Urinary bladder (tissue), 4 donors: ENCODE results near the gene ELAC2. TPM values are rescaled to one million over a fixed set of nuclear protein-coding genes. Genes with fewer than 3 reads are reported as not detected.

Source experiments
- DNase-seq: peaks from one replicate; pipeline ENCODE4 v3.0.0-alpha.2; 2015; ENCODE audit errors: extremely low spot score
- H3K27ac ChIP-seq: one replicate; pipeline ENCODE4 v1.5.1; 2013; ENCODE audit warnings: low read depth, mild to moderate bottlenecking, moderate library complexity
- H3K36me3 ChIP-seq: one replicate; pipeline ENCODE4 v1.6.1; 2013; ENCODE audit warnings: mild to moderate bottlenecking, moderate library complexity; ENCODE audit not compliant: insufficient read depth
- H3K4me1 ChIP-seq: one replicate; pipeline ENCODE4 v1.6.1; 2013; ENCODE audit warnings: mild to moderate bottlenecking, moderate library complexity; ENCODE audit not compliant: insufficient read depth
- H3K4me3 ChIP-seq: one replicate; pipeline ENCODE4 v1.5.1; 2013; ENCODE audit warnings: low read depth, low read length
- WGBS: extraction: QIAGEN DNeasy Blood & Tissue Kit; methylation state at CpG from one replicate; pipeline ENCODE4 v1.1.7; 2013; 5-methylcytosine and 5-hydroxymethylcytosine counted together
- polyA plus RNA-seq: library from polyadenylated mRNA; stranded (reverse); fragments of 200-250 nt; gene quantifications from one replicate; pipeline ENCODE4 v1.2.3, GENCODE V29; 2013
- total RNA-seq: library from RNA; depleted of rRNA; stranded (reverse); fragments of >200 nt; gene quantifications from one replicate; pipeline ENCODE4 v1.2.3, GENCODE V29; 2014
- donor health status: healthy with polysubstance abuse.
- donor health status: healthy.

Gene ELAC2, protein sequence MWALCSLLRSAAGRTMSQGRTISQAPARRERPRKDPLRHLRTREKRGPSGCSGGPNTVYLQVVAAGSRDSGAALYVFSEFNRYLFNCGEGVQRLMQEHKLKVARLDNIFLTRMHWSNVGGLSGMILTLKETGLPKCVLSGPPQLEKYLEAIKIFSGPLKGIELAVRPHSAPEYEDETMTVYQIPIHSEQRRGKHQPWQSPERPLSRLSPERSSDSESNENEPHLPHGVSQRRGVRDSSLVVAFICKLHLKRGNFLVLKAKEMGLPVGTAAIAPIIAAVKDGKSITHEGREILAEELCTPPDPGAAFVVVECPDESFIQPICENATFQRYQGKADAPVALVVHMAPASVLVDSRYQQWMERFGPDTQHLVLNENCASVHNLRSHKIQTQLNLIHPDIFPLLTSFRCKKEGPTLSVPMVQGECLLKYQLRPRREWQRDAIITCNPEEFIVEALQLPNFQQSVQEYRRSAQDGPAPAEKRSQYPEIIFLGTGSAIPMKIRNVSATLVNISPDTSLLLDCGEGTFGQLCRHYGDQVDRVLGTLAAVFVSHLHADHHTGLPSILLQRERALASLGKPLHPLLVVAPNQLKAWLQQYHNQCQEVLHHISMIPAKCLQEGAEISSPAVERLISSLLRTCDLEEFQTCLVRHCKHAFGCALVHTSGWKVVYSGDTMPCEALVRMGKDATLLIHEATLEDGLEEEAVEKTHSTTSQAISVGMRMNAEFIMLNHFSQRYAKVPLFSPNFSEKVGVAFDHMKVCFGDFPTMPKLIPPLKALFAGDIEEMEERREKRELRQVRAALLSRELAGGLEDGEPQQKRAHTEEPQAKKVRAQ
- total RNA-seq (33.3 TPM), polyA plus RNA-seq (47.0 TPM)

DNA sequence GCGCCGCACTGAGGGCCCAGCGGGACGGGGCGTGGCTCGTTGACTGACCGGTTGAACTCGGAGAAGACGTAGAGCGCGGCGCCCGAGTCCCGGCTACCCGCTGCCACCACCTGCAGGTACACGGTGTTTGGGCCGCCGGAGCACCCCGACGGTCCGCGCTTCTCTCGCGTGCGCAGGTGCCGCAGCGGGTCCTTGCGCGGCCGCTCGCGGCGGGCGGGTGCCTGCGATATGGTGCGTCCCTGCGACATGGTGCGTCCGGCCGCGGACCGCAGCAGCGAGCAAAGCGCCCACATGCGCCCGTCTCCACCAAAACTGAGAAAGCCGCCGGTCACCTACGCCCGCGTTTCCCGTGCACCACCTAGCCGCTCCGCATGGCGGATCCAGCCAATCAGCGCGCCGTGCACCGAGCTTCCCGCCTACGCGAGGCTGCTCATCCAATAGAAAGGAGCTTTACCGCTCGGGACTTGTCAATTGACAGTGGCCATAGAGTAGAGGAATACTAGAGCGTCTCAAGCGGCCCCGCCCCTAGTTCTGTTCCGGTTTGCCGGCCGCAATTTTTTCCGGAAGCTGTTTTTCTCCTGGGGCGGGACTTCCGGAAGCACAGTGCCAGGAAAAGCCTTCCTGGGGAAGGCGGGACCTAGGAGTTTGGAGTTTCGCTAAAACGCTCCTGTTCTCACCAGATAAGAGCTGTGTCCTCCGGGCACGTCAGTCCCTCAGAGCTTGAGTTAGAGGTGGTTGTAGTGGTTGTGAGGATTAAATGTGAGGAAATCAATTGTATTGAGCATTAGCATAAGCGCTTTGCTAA, at the start of gene ELAC2:
Gene ELAC2 (minus strand): TSS at position 373 of the 805 bp plus-strand sequence. CDS start 80 bp downstream, at position 293.
- peak within 1 kb of the TSS; percentile 82 for H3K27ac ChIP-seq
- peak within 1 kb of the TSS; percentile 89 for H3K4me3 ChIP-seq
- WGBS: under 1% methylated on average over 79 of the region's 79 CpGs
- peak; percentile 95 for DNase-seq
- no peaks in the 10 kb centered on the region for H3K36me3 ChIP-seq
- H3K4me1 ChIP-seq: peaks cover 1% of the 10 kb centered on the region

DNA sequence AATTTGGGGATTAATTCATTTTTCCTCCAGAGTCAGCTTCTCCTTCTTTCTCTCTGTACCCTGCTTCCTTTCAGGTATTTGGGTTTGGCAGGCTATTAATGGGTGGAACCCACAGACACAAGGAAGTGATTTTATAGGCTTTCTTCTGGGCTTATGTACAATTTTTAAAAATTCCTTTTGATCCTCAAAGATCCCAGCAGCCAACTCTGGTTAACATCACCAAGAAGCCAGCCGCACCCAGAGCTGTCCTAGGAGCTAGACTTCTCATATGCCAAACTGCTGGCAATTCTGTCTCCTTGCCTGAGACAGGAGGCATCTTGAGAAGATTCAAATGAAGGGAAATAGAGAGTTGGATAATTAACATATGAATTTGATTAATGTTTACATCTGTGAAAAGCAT, 47.2 kb upstream of the ELAC2 start:
- 28% methylated on average over 1 of the region's 1 CpG for WGBS
- no peaks in the 10 kb centered on the region for H3K36me3 ChIP-seq
- H3K4me3 ChIP-seq: no peak overlapping the region
- no peak for DNase-seq
- H3K4me1 ChIP-seq: no peaks in the 10 kb centered on the region
- H3K27ac ChIP-seq: no peak overlapping the region

DNA sequence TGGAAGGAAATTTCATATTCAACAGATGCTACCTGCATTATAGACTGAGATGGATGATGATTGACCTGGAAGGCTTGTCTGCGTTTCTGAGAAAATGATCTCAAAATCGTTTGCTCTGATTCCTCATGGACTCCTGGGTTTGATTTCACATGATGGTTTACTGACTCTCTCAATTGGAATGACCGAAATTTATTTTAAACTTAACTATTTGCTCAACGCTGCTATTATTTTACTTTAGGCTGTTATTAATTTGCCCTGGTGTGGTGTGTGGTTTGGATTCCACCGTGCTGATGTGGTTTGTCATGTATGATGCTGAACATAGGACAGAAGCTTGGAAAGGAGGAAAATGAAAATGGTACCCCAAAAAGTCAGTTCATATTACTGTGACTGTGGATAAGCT, 37.3 kb upstream of the ELAC2 start:
- DNase-seq: no peak
- no peaks in the 10 kb centered on the region for H3K36me3 ChIP-seq
- H3K4me1 ChIP-seq: no peaks in the 10 kb centered on the region
- H3K4me3 ChIP-seq: no peak overlapping the region
- 84% methylated on average over 5 of the region's 5 CpGs for WGBS
- no peak overlapping the region for H3K27ac ChIP-seq

DNA sequence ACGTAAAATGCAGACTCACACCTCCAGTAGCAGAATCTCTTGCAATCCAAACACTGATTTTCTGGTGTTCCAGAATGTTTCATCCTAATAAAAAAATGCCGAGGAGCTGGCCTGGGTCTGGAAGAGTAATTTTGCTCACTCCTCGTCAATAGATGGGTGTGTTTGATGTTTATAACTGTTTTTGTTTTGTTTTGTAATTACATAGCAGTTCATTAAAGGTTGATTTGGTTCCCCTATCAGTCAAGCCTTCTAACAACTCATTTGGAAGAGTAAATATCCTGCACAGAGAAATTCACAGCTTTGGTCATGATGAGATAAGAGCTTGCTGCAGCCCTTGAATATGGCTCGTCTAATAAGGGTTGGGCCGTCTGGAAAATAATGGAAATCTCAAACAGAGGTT, 36.8 kb upstream of the ELAC2 start:
- whole genome bisulfite sequencing: 43% methylated on average over 5 of the region's 5 CpGs
- Histone ChIP-seq H3K4me3 (no peak overlapping the region), H3K36me3 (no peaks in the 10 kb centered on the region), H3K4me1 (no peaks in the 10 kb centered on the region), H3K27ac (no peak overlapping the region)
- no peak for DNase-seq

DNA sequence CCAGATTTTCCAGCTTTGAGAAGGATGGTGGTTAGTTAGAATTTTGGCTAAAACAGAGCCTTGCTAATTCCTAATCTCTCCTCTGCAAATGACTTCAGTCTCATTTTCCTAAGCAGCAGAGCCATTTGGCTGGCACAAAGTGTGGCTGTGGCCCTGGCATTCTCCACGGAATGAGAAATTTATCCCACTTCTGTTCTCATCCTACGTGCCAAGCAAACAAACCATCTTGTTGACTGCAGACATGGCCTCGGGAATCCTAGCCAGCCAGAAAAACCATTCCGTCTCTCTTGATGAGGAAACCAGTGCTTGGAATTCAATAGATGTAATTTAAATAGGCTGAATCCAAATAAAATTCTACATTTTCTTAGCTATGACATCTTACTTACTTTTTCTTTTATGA, 34.1 kb upstream of the ELAC2 start:
- Histone ChIP-seq H3K36me3 (no peaks in the 10 kb centered on the region), H3K4me3 (no peak overlapping the region), H3K4me1 (no peaks in the 10 kb centered on the region), H3K27ac (no peak overlapping the region)
- no peak for DNase-seq
- 80% methylated on average over 4 of the region's 4 CpGs for WGBS

DNA sequence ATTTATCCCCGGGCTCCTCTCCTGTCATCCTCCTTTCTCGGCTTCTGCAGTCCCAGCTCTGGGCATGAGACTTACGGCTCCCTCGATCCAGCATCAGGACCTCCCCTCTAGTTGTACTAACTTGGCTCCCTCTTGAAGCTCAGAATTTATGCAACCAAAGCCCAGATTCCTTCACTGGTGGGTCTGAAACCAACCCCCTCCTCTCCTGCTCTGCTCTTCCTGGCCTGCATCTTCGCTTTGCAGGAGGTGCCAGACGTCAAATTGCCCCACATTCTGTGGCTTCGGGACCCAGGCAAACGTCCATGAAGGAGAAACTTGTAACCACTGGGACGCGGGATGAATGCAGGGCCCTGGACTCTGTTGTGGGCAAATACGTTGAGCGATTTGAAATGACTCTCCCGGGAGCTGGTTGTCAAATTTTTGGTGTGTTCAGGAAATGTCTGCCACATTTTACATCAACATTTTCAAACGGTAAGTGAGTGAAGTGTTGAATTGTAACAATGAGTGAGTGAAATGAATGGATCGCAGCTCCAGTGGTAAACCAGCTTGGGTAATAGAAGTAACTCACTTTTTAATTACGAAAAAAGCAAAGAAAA, 29.3 kb upstream of the ELAC2 start:
- H3K36me3 ChIP-seq: no peaks in the 10 kb centered on the region
- no peaks in the 10 kb centered on the region for H3K4me1 ChIP-seq
- no peak for DNase-seq
- no peak overlapping the region for H3K4me3 ChIP-seq
- no peak overlapping the region for H3K27ac ChIP-seq
- 67% methylated on average over 16 of the region's 16 CpGs for WGBS

DNA sequence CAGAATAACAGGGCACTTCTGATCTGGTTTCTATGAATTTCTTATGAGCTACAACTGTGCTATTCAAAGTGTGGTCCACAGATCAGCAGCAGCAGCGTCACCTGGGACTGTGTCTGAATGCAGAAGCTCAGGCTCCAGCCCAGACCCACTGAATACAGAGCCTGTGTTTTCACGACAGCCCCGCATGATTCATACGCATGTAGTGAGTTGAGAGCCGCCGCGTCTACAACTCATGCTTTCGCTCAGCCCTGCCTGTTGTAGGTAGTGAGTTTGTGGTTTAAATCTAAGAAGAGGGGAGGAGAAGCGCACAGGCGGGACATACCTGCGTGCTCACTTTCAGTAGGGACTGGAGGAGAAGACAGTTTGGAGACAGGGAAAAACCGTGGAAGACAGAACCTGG, 28.5 kb upstream of the ELAC2 start:
- Histone ChIP-seq H3K4me3 (no peak overlapping the region), H3K36me3 (no peaks in the 10 kb centered on the region), H3K27ac (no peak overlapping the region), H3K4me1 (no peaks in the 10 kb centered on the region)
- 93% methylated on average over 12 of the region's 12 CpGs for WGBS
- DNase-seq: no peak

DNA sequence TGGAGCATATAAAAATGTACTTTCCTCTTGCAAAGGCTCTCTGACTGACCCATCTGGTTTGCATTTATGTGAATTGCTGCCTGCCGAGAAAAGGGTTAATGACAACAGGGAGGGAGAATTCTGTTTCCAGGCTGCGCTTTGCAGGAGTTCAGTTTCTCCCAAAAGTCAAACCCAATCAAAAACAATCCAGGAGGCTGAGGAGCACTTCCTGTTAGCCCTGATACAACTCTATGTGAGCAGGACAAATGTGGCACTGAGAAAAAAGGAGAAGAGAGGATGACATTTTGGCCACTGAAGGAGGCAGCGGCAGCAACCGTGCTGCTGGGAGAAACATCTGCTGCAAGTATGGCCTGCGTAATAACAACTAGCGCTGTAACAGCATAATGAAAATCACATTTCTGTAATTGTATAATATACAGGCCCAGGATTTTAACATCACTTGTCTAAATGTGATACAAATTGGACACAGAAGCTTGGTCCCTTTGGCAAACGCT, 26.8 kb upstream of the ELAC2 start:
- DNase-seq: no peak
- H3K4me1 ChIP-seq: no peaks in the 10 kb centered on the region
- WGBS: 45% methylated on average over 7 of the region's 7 CpGs
- no peaks in the 10 kb centered on the region for H3K36me3 ChIP-seq
- no peak overlapping the region for H3K27ac ChIP-seq
- H3K4me3 ChIP-seq: no peak overlapping the region

DNA sequence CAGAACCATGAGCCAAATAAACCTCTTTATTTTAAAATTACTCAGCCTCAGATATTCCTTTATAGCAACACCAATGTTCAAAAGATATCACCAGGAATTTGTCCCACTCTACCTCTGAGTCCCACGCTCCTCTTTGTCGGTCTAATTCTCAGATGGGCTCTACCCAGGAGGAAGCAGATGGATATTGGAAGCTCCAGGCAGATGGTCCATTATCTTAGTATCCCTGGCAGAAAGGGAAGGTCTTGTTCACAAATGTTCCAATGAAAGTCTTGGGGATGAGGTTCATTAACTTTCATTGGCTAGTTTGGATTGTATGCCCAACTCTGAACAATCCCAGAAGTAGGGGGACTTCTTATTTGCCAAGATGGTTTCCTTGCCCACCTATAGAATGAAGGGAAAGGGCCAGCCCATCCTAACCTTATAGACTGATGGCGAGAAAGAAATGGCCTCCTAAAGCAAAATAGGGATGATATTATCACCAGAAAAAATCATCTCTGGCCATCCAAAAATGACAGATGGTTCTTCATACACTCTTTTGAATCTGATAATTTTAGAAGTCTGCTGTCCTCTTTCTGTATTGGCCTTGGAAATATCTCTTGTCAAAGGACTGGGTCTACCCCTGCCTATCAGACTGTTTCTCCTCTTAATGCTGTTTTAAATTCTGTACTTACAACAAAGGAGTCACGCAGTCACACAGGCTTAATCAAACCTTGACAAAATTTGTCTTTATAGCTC, 21.3 kb upstream of the ELAC2 start:
- no peak for DNase-seq
- no peaks in the 10 kb centered on the region for H3K4me1 ChIP-seq
- H3K36me3 ChIP-seq: no peaks in the 10 kb centered on the region
- no peak overlapping the region for H3K4me3 ChIP-seq
- no peak overlapping the region for H3K27ac ChIP-seq
- WGBS: 94% methylated on average over 4 of the region's 4 CpGs

DNA sequence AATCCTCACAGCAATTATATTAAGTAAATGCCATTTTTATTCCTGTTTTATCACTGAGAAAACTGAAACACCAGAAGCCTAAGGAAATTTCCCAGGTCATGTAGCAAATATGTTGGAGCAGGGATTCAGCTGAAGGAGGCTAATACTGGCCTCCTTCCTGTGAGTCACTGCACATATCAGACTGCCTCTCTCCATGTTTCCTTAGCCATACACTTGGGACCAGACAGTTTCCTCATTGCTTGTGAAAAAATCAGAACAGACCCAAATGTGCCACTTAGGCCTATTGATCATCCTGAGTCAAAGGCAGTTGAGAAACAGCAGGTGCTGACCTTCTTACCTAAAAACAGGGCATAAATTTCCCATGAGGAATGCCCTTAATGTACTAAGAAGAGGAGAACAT, 18.9 kb upstream of the ELAC2 start:
- no peak overlapping the region for H3K4me3 ChIP-seq
- no peak overlapping the region for H3K27ac ChIP-seq
- DNase-seq: no peak
- H3K36me3 ChIP-seq: no peaks in the 10 kb centered on the region
- no peaks in the 10 kb centered on the region for H3K4me1 ChIP-seq

DNA sequence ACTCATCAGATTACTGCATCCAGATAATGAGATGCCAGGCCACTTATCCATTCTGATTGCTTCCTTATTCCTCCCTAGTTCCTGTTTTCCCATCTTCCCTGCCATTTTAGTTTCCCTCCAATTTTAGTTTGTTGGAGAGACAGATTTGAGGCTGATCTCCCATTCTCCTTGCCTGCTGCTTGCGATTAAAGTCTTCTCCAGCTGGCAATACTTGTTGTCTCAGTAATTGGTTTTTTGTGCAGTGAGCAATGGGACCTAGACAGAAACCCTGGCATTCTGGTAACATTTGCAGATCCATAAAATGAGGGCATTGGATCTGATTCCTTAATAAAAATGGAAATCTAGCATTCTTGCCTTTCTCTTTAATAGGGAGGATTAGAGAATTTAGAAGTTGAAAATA, 17.6 kb upstream of the ELAC2 start:
- Histone ChIP-seq H3K27ac (no peak overlapping the region), H3K4me3 (no peak overlapping the region), H3K36me3 (no peaks in the 10 kb centered on the region), H3K4me1 (no peaks in the 10 kb centered on the region)
- WGBS: 100% methylated on average over 1 of the region's 1 CpG
- no peak for DNase-seq

DNA sequence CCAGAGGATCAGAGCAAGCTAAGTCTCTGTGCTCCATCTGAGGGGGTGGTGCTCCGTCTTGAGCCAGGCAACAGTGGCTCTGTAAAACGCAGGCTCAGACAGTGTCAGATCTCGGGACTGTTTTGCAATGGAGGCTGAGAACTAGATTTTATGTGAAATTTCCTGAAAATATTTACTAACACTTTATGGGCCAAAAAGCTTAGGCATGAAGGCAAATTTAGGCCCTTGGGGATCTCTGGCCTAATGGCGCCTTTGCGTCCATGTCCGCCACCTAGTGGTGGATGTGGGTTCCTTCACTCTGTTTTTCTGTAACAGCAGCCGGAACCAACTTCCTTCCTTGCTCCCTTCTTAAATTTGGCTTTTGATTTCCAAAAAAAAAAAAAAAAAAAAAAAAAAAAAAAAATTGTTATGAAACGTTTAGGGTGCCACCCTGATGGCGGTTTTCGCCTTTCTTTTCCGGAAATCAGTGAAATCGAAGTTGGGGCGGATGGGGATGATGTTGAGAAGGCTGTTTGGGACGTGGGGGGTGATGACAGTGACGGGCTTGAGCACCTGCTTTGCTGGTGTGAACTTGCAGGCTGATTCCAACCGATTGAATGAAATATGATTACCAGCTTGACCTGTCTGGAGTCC, 14.0 kb upstream of the ELAC2 start:
- WGBS: 59% methylated on average over 16 of the region's 16 CpGs
- no peaks in the 10 kb centered on the region for H3K36me3 ChIP-seq
- H3K4me1 ChIP-seq: no peaks in the 10 kb centered on the region
- no peak for DNase-seq
- H3K27ac ChIP-seq: no peak overlapping the region
- no peak overlapping the region for H3K4me3 ChIP-seq
